ENCODE data around the gene RGS17.
A peak's percentile ranks its signal among the peaks of the same experiment; 100 is the strongest.

RGS17 gene

DNA sequence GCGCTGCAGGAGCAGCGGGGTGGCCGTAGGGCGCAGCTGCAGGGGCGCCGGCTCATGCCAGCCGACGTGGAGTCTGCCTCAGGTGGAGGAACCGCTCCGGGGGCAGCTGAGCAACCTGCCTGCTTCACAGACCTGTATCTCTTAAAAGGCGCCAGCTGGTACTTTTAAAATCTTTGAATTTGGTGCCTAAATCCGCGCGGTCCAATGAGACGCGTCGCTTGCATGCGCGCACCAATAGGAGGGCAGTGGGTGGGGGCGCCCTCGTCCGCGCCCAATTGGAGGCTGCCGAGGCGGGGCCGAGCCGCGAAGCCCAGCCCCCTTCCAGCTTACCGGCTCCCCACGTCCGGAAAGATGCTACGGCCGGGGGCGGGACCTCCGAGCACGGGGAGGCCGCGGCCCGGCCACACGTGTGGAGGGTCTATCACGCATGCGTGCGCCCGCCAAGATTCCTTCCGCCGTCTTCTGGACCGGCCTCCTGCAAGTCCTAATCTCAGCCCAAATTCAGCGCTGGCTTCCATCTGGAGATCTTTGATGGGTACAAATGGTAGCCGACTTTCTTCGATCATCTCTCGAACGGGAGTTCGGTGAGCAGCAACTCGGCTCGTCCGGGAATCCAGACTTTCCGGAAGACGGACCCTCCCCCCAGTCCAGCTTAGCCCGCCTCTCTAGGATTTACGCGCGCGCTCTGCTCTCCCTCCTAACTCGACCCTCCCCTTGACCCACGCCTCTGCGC is 148.0 kb downstream of the RGS17 start, which contains the start of gene FBXO5:
Gene FBXO5, minus strand, starts transcription at position 138 of the 733 bp plus-strand sequence. Its CDS starts 82 bp downstream, at position 56.
- POLR2A ChIA-PET = interaction anchor here (1.0 kb wide), 3 partner anchors 13 to 29 kb away, joined by 4 to 5 read pairs (median 4); no protein-coding TSS in a partner anchor
- DNase-seq (ENCODE audit: extremely low spot score) = peak; percentile 96
- TF ChIP-seq CTCF (IDR thresholded peaks at IDR 0.05; ENCODE audit: control extremely low read depth, extremely low read depth, low read depth, missing control alignments) = no peak
- CTCF ChIA-PET = interaction anchor here (1.0 to 1.5 kb wide), 4 partner anchors 15 to 119 kb away, joined by 3 read pairs; no protein-coding TSS in a partner anchor

DNA sequence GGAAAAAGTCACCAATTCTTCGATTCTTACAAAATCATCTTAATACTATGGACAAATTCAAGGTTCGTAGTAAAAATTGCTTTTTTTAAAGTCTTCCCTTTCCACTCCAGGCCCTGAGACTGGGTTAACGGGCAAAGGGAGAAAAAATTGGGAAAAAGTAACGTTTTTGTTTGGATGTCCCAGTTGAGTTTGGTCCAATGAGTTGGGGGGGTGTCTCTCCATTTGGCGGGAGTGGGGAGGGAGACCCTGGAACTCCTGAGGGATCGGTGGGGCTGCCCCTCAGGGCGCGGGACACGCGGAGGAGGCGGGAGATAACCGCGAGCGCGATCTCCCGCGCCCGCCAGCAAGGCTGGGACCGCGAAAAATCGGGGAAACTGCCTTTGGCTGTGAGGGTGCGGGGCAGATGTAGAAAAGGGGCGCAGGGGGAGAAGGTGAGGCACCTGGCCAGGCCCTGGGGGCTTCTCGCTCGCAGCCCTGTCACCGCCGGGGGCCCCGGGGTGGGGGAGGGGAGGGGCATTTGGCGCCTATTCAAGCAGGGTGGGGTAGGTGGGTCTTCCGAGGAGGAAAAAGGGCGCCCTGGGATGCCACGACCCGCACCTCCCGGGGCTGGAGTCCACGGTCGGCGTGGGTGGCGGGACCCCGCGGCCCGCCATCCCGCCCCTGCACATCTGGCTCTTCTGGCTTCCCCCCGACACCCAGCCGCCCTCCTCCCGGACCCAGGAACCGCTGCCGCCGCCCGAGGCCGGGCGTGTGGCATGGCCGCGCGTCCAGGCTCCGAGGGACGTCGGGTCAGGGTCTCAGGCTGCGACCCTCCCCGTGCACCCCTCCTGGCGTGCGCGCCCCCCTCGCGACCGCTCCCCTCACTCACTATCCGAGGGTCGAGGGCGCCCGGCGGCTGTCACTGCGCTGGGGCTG is 148.8 kb downstream of the RGS17 start:
- no peak for TF ChIP-seq CTCF (IDR thresholded peaks at IDR 0.05; ENCODE audit: control extremely low read depth, extremely low read depth, low read depth, missing control alignments)
- CTCF ChIA-PET = interaction anchor here (1.1 kb wide), 1 partner anchor 28 kb away, joined by 3 read pairs; no protein-coding TSS in a partner anchor
- DNase-seq (ENCODE audit: extremely low spot score) = peak; percentile 18

DNA sequence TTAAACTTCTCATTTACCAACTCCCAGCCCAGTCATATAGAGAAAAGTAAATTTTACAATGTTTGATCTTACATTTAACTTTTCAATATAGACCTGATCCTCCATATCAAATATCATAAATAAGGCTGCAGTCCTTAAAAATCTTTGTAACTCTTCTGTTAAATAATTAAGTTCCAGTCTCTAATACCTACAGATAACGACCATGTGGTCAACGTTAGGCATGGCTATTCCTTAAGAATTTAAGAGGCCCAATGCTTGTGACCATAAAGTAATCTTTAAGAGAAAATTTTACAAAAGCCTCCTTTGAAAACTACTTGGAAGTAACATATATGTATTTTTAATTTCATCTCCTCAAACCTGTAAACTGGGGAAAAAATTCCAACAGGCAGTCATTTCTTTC is 149.9 kb downstream of the RGS17 start:
- no peak for TF ChIP-seq CTCF (IDR thresholded peaks at IDR 0.05; ENCODE audit: control extremely low read depth, extremely low read depth, low read depth, missing control alignments)
- no peak for DNase-seq (ENCODE audit: extremely low spot score)
- ChIA-PET CTCF (no interaction called here), POLR2A (no interaction called here)

More for the DNA sequence above, 148.8 kb downstream of the RGS17 start:
- POLR2A ChIA-PET = interaction anchor here (1.0 kb wide), 2 partner anchors 14 to 28 kb away, joined by 4 to 5 read pairs; no protein-coding TSS in a partner anchor

DNA sequence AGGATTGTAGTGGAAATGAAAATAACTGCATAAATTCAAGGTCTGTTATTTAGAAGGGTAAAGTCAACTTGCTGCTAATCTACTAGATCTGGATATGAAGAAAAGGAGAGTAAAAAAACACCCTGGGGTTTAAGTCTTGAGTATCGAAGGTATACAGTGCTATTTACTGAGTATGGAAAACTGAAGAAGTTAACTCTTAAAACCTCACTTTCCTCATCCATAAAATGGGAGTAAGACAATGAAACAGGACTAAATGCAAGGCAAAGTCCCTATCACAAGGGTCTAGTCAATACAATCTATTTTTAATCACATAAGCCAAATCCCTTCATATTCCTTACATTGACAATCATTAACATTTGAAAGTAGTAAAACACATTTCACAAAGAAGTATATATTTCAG is 150.4 kb downstream of the RGS17 start:
- no peak for TF ChIP-seq CTCF (IDR thresholded peaks at IDR 0.05; ENCODE audit: control extremely low read depth, extremely low read depth, low read depth, missing control alignments)
- CTCF ChIA-PET = no interaction called here
- DNase-seq (ENCODE audit: extremely low spot score) = no peak
- POLR2A ChIA-PET = no interaction called here

DNA sequence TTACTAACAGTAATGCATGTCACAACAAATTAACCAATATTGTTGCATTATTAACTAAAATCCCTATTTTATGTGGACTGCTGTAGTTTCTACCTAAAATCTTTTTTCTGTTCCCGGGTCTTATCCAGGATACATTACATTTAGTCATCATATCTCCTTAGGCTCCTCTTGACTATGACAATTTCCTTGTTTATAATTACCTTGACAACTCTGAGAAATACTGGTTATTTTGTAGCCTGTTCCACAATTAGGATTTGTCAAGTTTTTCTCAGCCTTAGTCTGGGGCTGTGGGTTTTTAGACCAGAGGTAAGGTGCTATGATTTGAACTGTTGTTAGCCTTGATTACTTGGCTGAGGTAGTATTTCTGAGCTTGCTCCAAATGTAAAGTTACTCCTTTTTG is 152.0 kb downstream of the RGS17 start:
- CTCF ChIA-PET = interaction anchor here (1.5 to 2.2 kb wide), 4 partner anchors 9 to 31 kb away, joined by 5 to 13 read pairs (median 8); no protein-coding TSS in a partner anchor
- POLR2A ChIA-PET = no interaction called here
- TF ChIP-seq CTCF (IDR thresholded peaks at IDR 0.05; ENCODE audit: control extremely low read depth, extremely low read depth, low read depth, missing control alignments) = no peak

DNA sequence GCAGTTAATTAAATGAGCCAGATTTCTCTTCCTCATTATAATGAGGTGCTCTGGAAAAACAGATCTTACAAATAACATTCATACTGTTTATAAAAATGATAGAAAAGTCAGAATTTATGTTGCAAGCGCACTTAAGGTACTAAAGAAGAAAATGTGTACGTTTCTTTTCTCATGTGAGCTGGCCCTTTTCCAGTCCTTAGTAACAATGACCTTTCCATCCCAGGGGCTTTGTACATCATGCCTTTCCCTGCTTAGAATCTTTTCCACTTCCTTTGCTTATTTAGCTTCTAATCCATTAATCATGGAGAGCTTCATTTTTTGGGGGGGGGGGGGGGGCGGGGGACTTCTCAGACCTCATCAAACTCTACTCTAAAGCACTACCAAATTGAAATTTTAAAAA is 153.0 kb downstream of the RGS17 start:
- no peak for DNase-seq (ENCODE audit: extremely low spot score)
- CTCF ChIA-PET = interaction anchor here (1.2 to 2.2 kb wide), 5 partner anchors 8 to 36 kb away, joined by 3 to 13 read pairs (median 5); no protein-coding TSS in a partner anchor
- POLR2A ChIA-PET = no interaction called here
- TF ChIP-seq CTCF (IDR thresholded peaks at IDR 0.05; ENCODE audit: control extremely low read depth, extremely low read depth, low read depth, missing control alignments) = no peak

More for the DNA sequence above, 152.0 kb downstream of the RGS17 start:
- no peak for DNase-seq (ENCODE audit: extremely low spot score)
